Peyer's patch (tissue), 4 donors: ENCODE results near the gene MYF6. TPM values are rescaled to one million over a fixed set of nuclear protein-coding genes. Genes with fewer than 3 reads are reported as not detected.

ENCODE experiments used
- DNase-seq, 3 donors: peaks; one replicate each; pipeline ENCODE4 v3.0.0-alpha.2; 2017 to 2019
- H3K27ac ChIP-seq, 4 donors: fragments of 200-600 bp; sonication (generic); one replicate each; pipeline ENCODE4 v1.5.1; 2016 to 2019
- H3K27me3 ChIP-seq, 2 donors: fragments of 200-600 bp; sonication (generic); one replicate each; pipeline ENCODE4 v1.5.1; 2019
- H3K36me3 ChIP-seq, 3 donors: fragments of 200-600 bp; sonication (generic); one replicate each; pipeline ENCODE4 v1.5.1; 2016 to 2019
- H3K4me1 ChIP-seq, 4 donors: fragments of 200-600 bp; sonication (generic); one replicate each; pipeline ENCODE4 v1.5.1; 2016 to 2019
- H3K4me3 ChIP-seq, 4 donors: fragments of 200-600 bp; sonication (generic); 1 replicate in 3 of 4; 2 replicates in 1 of 4; pipeline ENCODE4 v1.5.1; 2016 to 2019; ENCODE audit warnings: mild to moderate bottlenecking in 1 of 4
- H3K9me3 ChIP-seq, 4 donors: fragments of 200-600 bp; sonication (generic); one replicate each; pipeline ENCODE4 v1.5.1; 2016 to 2019; ENCODE audit warnings: mild to moderate bottlenecking in 1 of 4
- POLR2A ChIP-seq, 2 donors: fragments of 450-650 bp; IDR thresholded peaks; one replicate each; pipeline ENCODE4 v1.5.1; 2017; ENCODE audit warnings: antibody characterized with exemption in 2 of 2, mild to moderate bottlenecking in 2 of 2, moderate library complexity in 2 of 2
- total RNA-seq, 4 donors: library from RNA; depleted of rRNA; stranded (reverse); fragments of >200 nt; gene quantifications; one replicate each; pipeline ENCODE4 v1.1.0, GENCODE V29; 2016
- TF ChIP-seq, protein P1 (sequence below), 6 experiments: fragments of 450-650 bp in 4 of 6; fragments of 200-600 bp in 2 of 6; sonication (generic) in 1 of 6; IDR thresholded peaks; one replicate each; pipeline ENCODE4 v1.5.1; 2017 to 2019; ENCODE audit warnings: antibody characterized with exemption in 6 of 6, mild to moderate bottlenecking in 3 of 6, moderate library complexity in 1 of 6

Gene MYF6
- total RNA-seq, 4 donors from 2014 or later: not detected

DNA sequence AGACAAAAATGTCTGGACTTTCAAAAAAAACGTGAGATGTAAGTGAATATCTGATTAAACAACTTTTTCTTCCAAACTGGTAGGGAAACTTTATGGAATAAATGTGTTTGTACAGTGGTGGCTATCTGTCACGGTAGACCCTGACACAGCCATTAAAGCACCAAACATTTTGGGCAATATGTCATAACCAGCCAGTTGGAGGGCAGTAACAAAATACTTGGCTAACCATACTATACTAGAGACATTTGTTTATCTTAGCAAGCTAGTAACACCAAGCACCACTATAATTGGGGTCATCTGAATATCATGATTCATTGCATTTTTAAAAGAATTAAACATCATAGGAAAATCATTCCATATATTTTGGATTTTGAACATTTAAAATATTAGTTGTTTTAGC is 6.0 kb upstream of the MYF6 start:
- Histone ChIP-seq H3K4me3 (no peak overlapping the region), H3K36me3 (no peaks in the 10 kb centered on the region), H3K27ac (no peak overlapping the region), H3K4me1 (no peaks in the 10 kb centered on the region), H3K9me3 (no peaks in the 10 kb centered on the region), H3K27me3 (no peaks in the 10 kb centered on the region)
- TF ChIP-seq, protein P1, sequence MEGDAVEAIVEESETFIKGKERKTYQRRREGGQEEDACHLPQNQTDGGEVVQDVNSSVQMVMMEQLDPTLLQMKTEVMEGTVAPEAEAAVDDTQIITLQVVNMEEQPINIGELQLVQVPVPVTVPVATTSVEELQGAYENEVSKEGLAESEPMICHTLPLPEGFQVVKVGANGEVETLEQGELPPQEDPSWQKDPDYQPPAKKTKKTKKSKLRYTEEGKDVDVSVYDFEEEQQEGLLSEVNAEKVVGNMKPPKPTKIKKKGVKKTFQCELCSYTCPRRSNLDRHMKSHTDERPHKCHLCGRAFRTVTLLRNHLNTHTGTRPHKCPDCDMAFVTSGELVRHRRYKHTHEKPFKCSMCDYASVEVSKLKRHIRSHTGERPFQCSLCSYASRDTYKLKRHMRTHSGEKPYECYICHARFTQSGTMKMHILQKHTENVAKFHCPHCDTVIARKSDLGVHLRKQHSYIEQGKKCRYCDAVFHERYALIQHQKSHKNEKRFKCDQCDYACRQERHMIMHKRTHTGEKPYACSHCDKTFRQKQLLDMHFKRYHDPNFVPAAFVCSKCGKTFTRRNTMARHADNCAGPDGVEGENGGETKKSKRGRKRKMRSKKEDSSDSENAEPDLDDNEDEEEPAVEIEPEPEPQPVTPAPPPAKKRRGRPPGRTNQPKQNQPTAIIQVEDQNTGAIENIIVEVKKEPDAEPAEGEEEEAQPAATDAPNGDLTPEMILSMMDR (IDR thresholded peaks at IDR 0.05): no peak
- no peak for TF ChIP-seq POLR2A (IDR thresholded peaks at IDR 0.05)
- DNase-seq: no peak

DNA sequence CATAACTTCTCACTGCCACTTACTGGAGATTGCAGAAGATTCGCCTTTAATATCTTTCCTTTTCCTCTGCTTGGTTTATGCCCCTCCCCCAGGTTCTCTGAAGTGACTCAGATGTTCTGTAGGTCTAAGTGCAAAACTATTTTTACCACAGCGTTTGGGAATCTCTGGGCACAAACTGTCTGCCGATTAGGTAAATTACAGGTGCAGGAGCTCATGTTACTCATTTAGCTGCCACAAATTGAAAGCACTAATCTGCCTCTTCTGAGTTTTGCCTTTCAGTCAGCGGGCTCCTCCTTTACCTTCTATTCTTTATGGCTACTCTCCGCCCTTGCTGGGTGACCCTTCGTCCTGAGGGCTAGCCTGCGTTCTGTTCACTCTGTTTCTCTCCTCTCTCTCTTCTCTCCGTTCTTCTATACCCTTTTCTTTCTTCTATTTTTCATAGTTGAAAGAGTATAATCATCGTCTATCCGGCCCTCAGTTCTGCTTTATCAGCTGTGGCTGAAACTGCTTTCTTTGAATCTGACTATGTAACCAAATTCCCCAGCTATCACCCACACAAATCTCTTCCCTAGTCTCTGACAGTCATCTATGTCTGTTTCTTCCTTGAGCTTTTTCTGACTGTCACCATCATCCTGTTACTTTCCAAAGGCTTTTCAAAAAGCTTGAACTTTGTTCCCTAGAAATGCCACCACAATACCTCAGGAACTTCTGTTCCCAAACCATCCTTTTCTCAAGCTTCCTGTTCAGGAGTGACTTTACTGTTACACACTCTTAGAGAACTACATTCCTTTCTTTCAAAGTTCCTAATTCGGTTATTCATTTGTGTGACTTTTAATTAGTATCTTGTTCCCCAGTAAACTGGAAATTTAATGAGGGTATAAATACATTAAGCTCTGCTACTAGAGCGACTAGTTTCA is 4.3 kb upstream of the MYF6 start:
- Histone ChIP-seq H3K27me3 (no peaks in the 10 kb centered on the region), H3K36me3 (no peaks in the 10 kb centered on the region), H3K4me3 (no peak overlapping the region), H3K4me1 (no peaks in the 10 kb centered on the region), H3K9me3 (peaks cover 0 to 2% (median 0%) of the 10 kb centered on the region in 4 donors), H3K27ac (no peak overlapping the region)
- DNase-seq: no peak
- no peak for TF ChIP-seq POLR2A (IDR thresholded peaks at IDR 0.05)
- TF ChIP-seq, protein P1 (IDR thresholded peaks at IDR 0.05): no peak

DNA sequence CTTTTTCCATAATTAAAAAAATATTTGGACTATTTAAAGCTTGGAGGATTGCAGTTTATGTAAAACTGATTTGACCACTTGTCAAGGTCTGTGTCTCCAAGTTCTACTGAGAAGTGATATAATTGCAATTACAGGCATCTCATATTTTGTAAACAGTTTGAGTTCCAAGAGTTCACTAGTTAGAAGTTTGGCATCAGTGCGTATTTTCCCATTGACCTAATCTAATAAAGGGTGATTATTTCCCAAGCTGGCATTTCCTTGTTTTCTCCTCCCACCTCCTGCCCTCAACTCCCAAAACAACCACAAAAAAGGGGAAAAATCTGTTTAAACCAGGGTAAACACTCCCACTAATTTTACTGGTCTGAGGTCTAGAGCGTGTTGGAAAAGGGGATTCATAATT is 3.0 kb upstream of the MYF6 start:
- no peaks in the 10 kb centered on the region for H3K27me3 ChIP-seq
- no peak overlapping the region for H3K27ac ChIP-seq
- no peaks in the 10 kb centered on the region for H3K36me3 ChIP-seq
- no peak overlapping the region for H3K4me3 ChIP-seq
- H3K9me3 ChIP-seq: peaks cover 0 to 8% (median 0%) of the 10 kb centered on the region in 4 donors
- H3K4me1 ChIP-seq: no peaks in the 10 kb centered on the region
- no peak for TF ChIP-seq POLR2A (IDR thresholded peaks at IDR 0.05)
- TF ChIP-seq, protein P1 (IDR thresholded peaks at IDR 0.05): no peak
- no peak for DNase-seq

DNA sequence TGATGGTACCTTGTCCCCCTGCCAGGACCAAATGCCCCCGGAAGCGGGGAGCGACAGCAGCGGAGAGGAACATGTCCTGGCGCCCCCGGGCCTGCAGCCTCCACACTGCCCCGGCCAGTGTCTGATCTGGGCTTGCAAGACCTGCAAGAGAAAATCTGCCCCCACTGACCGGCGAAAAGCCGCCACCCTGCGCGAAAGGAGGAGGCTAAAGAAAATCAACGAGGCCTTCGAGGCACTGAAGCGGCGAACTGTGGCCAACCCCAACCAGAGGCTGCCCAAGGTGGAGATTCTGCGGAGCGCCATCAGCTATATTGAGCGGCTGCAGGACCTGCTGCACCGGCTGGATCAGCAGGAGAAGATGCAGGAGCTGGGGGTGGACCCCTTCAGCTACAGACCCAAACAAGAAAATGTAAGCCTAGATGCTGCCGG is 410 bp downstream of the MYF6 start:
- Histone ChIP-seq H3K27ac (no peak overlapping the region), H3K36me3 (no peaks in the 10 kb centered on the region), H3K27me3 (no peaks in the 10 kb centered on the region), H3K4me1 (no peaks in the 10 kb centered on the region), H3K4me3 (no peak overlapping the region), H3K9me3 (peaks cover 0 to 8% (median 0%) of the 10 kb centered on the region in 4 donors)
- DNase-seq: no peak
- TF ChIP-seq, protein P1 (IDR thresholded peaks at IDR 0.05): no peak
- no peak for TF ChIP-seq POLR2A (IDR thresholded peaks at IDR 0.05)

DNA sequence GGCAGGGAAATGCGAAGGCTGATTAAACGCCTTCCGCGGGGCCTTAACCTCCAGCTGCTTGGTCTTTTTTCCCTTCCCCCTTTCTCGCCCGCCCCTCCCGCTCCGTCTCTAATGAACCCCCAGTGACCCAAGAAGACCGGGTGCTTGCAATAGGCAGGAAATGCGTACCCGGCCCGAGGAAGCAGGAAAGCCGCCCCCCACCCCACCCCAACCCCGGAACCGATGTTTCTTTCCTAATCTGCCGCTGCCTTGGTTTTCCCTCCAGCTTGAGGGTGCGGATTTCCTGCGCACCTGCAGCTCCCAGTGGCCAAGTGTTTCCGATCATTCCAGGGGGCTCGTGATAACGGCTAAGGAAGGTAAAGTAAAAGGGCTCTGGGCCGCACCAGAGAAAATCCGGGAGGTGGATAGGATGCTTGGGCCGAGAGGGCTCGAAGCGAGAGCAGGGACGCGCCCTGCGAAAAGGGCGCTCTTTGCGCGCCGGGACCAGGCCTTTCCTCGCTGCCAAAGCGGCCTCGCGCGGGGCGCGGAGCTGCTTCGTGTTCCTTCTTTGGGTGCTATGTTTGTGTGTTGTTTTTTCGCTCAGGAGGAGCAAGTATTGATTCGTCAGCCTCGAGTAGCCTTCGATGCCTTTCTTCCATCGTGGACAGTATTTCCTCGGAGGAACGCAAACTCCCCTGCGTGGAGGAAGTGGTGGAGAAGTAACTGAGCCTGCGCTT is 983 bp downstream of the MYF6 start:
- no peaks in the 10 kb centered on the region for H3K27me3 ChIP-seq

More for the DNA sequence above, 983 bp downstream of the MYF6 start:
- Histone ChIP-seq H3K4me3 (no peak overlapping the region), H3K4me1 (no peaks in the 10 kb centered on the region), H3K27ac (no peak overlapping the region), H3K9me3 (peaks cover 0 to 8% (median 0%) of the 10 kb centered on the region in 4 donors), H3K36me3 (no peaks in the 10 kb centered on the region)
- TF ChIP-seq POLR2A (IDR thresholded peaks at IDR 0.05): no peak
- TF ChIP-seq, protein P1 (IDR thresholded peaks at IDR 0.05): no peak
- DNase-seq: no peak
